Measurements from ENCODE around the gene WNT8A. TPM values are rescaled to one million over a fixed set of nuclear protein-coding genes. Genes with fewer than 3 reads are reported as not detected.

The WNT8A gene
- total RNA-seq, 2 experiments from 2014 or later = not detected

DNA sequence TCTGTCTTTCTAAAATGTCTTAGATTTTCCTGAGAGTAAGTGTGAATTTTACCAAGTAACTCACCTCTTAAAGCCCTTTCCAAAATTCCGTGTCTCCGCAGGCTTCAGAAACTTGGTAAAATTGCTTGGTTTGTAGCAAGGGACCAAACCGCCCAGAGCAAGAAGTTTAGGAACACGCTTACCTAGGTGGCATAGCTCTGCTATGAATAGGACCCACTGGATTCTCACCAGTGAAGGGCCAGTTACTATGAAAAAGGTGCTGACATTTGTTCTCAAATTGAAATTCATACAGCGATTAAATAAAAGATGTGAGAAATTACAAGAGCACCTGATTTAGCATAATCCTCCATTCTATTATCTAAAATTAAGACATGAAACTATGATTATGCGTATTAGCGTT is 48.7 kb downstream of the WNT8A start:
- Mint-ChIP-seq H3K4me3 (peak overlapping the region; percentile 69), H3K27me3 (peaks cover 25% of the 10 kb centered on the region), H3K9me3 (ENCODE audit: low read depth) (no peaks in the 10 kb centered on the region), H3K36me3 (no peaks in the 10 kb centered on the region), H3K27ac (no peak overlapping the region), H3K4me1 (peaks cover 4% of the 10 kb centered on the region)
- DNase-seq (no peak), ATAC-seq (no peak)
- CTCF ChIA-PET = interaction anchor here (0.5 to 3.7 kb wide), 26 partner anchors 8 to 503 kb away, joined by 3 to 127 read pairs (median 6); partner anchors contain the start of genes FAM13B, PKD2L2 and WNT8A

DNA sequence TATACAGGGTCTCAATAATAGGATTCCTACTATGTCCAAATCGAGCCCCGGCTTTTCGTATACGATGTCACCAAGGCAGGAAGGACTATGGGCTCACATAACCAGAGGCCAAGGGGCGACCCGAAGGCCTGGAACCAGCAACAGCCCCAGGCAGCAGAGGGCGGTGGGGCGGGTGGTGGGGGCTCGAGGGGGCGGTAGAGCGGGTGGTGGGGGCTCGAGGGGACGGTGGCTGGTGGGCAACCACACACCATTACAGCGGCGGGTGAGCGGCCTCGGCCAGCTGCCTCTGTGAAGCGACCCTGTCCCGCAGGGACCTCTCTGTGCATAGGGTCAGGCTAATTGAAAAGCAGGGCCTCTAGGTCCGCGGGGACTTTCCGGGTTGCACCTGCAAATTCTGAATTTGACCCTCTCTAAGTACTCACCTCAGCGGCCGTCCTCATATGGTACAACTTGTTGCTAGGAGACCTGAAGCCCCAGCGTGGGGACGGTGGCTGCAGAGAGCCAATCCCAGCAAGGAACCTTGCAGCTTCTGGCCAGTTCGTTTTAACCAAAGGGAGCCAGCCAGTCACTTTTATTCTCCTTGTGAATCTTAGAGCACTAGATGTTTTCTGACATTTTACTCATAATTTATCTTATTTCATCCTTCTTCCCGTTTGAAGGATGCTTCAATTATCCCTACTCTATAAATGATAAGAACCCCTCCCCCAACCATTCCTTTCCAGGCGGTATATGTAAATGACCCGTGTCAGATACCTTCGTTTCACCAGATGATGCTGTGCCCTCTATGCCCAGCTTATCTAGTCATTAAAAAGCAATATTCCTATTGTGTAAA is 55.3 kb downstream of the WNT8A start, which contains the start of gene NME5:
Gene NME5 (minus strand): TSS at position 480 of the 832 bp plus-strand sequence. CDS start 648 bp downstream, outside the sequence.
- Mint-ChIP-seq H3K27me3 (peaks cover 21% of the 10 kb centered on the region), H3K36me3 (no peaks in the 10 kb centered on the region), H3K4me3 (no peak within 1 kb of the TSS), H3K4me1 (peaks cover 1% of the 10 kb centered on the region), H3K9me3 (ENCODE audit: low read depth) (no peaks in the 10 kb centered on the region), H3K27ac (no peak within 1 kb of the TSS)
- ATAC-seq (no peak), DNase-seq (no peak)
- CTCF ChIA-PET = interaction anchor here (1.5 to 1.6 kb wide), 2 partner anchors 12 to 103 kb away, joined by 4 read pairs; no protein-coding TSS in a partner anchor

DNA sequence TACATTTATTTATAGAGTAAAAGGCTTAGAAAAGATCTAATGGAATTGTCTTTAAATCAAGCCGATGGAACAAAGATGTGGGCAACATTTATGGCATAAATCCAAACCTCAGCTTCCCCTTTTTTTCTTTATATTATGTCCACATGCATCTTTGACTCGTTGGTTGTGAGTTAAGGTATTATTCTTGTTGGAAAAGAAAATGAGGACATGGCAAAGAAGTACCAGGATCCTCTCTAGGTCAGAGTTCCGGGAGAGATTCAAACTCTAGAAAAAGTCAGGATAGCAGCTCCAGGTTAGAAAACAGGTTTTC is 55.9 kb downstream of the WNT8A start:
- H3K4me1 Mint-ChIP-seq = peaks cover 1% of the 10 kb centered on the region
- no peaks in the 10 kb centered on the region for H3K9me3 Mint-ChIP-seq (ENCODE audit: low read depth)
- no peak for DNase-seq
- CTCF ChIA-PET = interaction anchor here (1.5 to 1.6 kb wide), 2 partner anchors 11 to 104 kb away, joined by 4 read pairs; no protein-coding TSS in a partner anchor
- ATAC-seq = no peak
- no peak overlapping the region for H3K4me3 Mint-ChIP-seq
- peaks cover 21% of the 10 kb centered on the region for H3K27me3 Mint-ChIP-seq
- no peak overlapping the region for H3K27ac Mint-ChIP-seq
- no peaks in the 10 kb centered on the region for H3K36me3 Mint-ChIP-seq

DNA sequence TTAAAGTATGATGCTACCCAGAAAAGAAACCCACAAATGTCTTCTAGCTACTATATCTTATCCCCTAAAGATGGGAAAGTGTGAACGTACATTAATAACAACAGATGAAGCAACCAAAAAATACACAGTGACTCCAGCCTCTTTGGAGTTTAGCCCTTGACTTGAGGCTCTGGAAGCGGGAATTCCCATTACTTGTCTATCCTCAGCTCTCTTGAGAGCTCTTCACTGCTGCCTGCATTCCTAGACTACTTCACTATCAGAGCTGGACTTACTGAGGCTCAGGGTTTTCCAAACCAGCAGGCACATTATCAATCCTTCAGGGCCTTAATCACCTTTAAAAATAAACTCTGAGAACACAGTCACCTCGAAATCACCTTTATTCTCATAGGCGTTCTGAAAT is 56.4 kb downstream of the WNT8A start:
- DNase-seq (no peak), ATAC-seq (no peak)
- H3K27me3 Mint-ChIP-seq = peaks cover 21% of the 10 kb centered on the region
- no peaks in the 10 kb centered on the region for H3K36me3 Mint-ChIP-seq
- no peak overlapping the region for H3K27ac Mint-ChIP-seq
- no peak overlapping the region for H3K4me3 Mint-ChIP-seq
- CTCF ChIA-PET = interaction anchor here (1.5 to 1.6 kb wide), 2 partner anchors 11 to 104 kb away, joined by 4 read pairs; no protein-coding TSS in a partner anchor
- H3K4me1 Mint-ChIP-seq = peaks cover 1% of the 10 kb centered on the region
- H3K9me3 Mint-ChIP-seq (ENCODE audit: low read depth) = no peaks in the 10 kb centered on the region

Other genes starting within 250 kb of the WNT8A start
- gene MYOT, start 216.2 kb upstream of the WNT8A start, total RNA-seq = not detected
- gene PKD2L2, start 194.6 kb upstream of the WNT8A start, total RNA-seq = under 1 TPM in 1 of 2 experiments, not detected in 1; 0.38 TPM
- gene FAM13B, start 51.0 kb upstream of the WNT8A start, total RNA-seq = 10 to 100 TPM; 31.4 to 38.8 TPM
- not detected for gene NME5, start 55.4 kb downstream of the WNT8A start, total RNA-seq
- gene BRD8, start 94.6 kb downstream of the WNT8A start, total RNA-seq = 10 to 100 TPM; 74.1 to 86.7 TPM
- 10 to 100 TPM; 61.7 to 64.3 TPM for gene KIF20A, start 95.1 kb downstream of the WNT8A start, total RNA-seq
- 10 to 100 TPM; 37.0 to 42.7 TPM for gene CDC23, start 129.3 kb downstream of the WNT8A start, total RNA-seq
- gene GFRA3, start 190.6 kb downstream of the WNT8A start, total RNA-seq = under 1 TPM; 0.15 to 0.19 TPM
- gene CDC25C, start 247.8 kb downstream of the WNT8A start, total RNA-seq = 10 to 100 TPM; 14.9 to 21.3 TPM

Data from activated CD8-positive, alpha-beta memory T cell treated with anti-CD3 and anti-CD28 coated beads, Interleukin-2, amount 10 ng/mL, durations not matched to agents 7 days and 5 days (primary cell).